Trophoblast cell (in vitro differentiated cells and primary cell): ENCODE results near the gene POU4F3.

Source experiments
- DNase-seq, 2 donors: peaks; one replicate each; pipeline ENCODE4 v3.0.0-alpha.2; 2016
- H2AFZ ChIP-seq: 2 replicates; pipeline ENCODE4 v1.6.1; 2013; ENCODE audit warnings: low read length, moderate library complexity, mild to moderate bottlenecking; ENCODE audit not compliant: insufficient read depth, poor library complexity
- H2AK5ac ChIP-seq: 2 replicates; pipeline ENCODE4 v1.6.1; 2013; ENCODE audit warnings: mild to moderate bottlenecking, low read length
- H2BK120ac ChIP-seq: 2 replicates; pipeline ENCODE4 v1.6.1; 2013; ENCODE audit warnings: low read length, mild to moderate bottlenecking, moderate library complexity; ENCODE audit not compliant: insufficient read depth, poor library complexity
- H2BK12ac ChIP-seq: 2 replicates; pipeline ENCODE4 v1.6.1; 2013; ENCODE audit warnings: mild to moderate bottlenecking, low read length, moderate library complexity
- H2BK5ac ChIP-seq: 2 replicates; pipeline ENCODE4 v1.6.1; 2013; ENCODE audit warnings: low read length, low read depth, moderate library complexity, mild to moderate bottlenecking; ENCODE audit not compliant: poor library complexity
- H3K14ac ChIP-seq: 2 replicates; pipeline ENCODE4 v1.6.1; 2013; ENCODE audit warnings: mild to moderate bottlenecking, low read length
- H3K18ac ChIP-seq: 2 replicates; pipeline ENCODE4 v1.6.1; 2013; ENCODE audit warnings: mild to moderate bottlenecking, low read length
- H3K23ac ChIP-seq: 2 replicates; pipeline ENCODE4 v1.6.1; 2013; ENCODE audit warnings: low read length
- H3K27ac ChIP-seq: 2 replicates; pipeline ENCODE4 v1.5.1; 2013; ENCODE audit warnings: low read depth, mild to moderate bottlenecking, inconsistent platforms, low read length, moderate library complexity
- H3K27me3 ChIP-seq: 2 replicates; pipeline ENCODE4 v1.6.1; 2013; ENCODE audit warnings: inconsistent platforms, mild to moderate bottlenecking, low read length, moderate library complexity; ENCODE audit not compliant: insufficient read depth
- H3K36me3 ChIP-seq, 2 experiments: 1 replicate in 1 of 2; 2 replicates in 1 of 2; pipeline ENCODE4 v1.6.1; 2013; ENCODE audit warnings: low read length in 2 of 2, mild to moderate bottlenecking in 2 of 2, moderate library complexity in 1 of 2; ENCODE audit not compliant: insufficient read depth in 2 of 2, control insufficient read depth in 1 of 2
- H3K4ac ChIP-seq: 2 replicates; pipeline ENCODE4 v1.6.1; 2013; ENCODE audit warnings: low read depth, mild to moderate bottlenecking, low read length, moderate library complexity
- H3K4me1 ChIP-seq, 2 experiments: 1 replicate in 1 of 2; 2 replicates in 1 of 2; pipeline ENCODE4 v1.6.1; 2013; ENCODE audit warnings: low read length in 2 of 2, mild to moderate bottlenecking in 2 of 2, moderate library complexity in 1 of 2; ENCODE audit not compliant: insufficient read depth in 2 of 2, control insufficient read depth in 1 of 2
- H3K4me2 ChIP-seq: 2 replicates; pipeline ENCODE4 v1.6.1; 2013; ENCODE audit warnings: inconsistent platforms, mild to moderate bottlenecking, low read length, moderate library complexity
- H3K4me3 ChIP-seq: 2 replicates; pipeline ENCODE4 v1.5.1; 2013; ENCODE audit warnings: mild to moderate bottlenecking, low read depth, low read length, inconsistent platforms
- H3K79me1 ChIP-seq: one replicate; pipeline ENCODE4 v1.6.1; 2013; ENCODE audit warnings: low read length
- H3K79me2 ChIP-seq: 2 replicates; pipeline ENCODE4 v1.6.1; 2013; ENCODE audit warnings: low read length, mild to moderate bottlenecking; ENCODE audit not compliant: control insufficient read depth, insufficient read depth, poor library complexity
- H3K9ac ChIP-seq: 2 replicates; pipeline ENCODE4 v1.6.1; 2013; ENCODE audit warnings: mild to moderate bottlenecking, low read length
- H3K9me3 ChIP-seq: 2 replicates; pipeline ENCODE4 v1.6.1; 2013; ENCODE audit warnings: low read depth, mild to moderate bottlenecking, control low read depth, inconsistent platforms, low read length; ENCODE audit not compliant: insufficient read depth
- H4K12ac ChIP-seq: 2 replicates; pipeline ENCODE4 v1.6.1; 2013; ENCODE audit warnings: low read depth, mild to moderate bottlenecking, low read length, moderate library complexity
- H4K8ac ChIP-seq: 2 replicates; pipeline ENCODE4 v1.6.1; 2013; ENCODE audit warnings: low read depth, mild to moderate bottlenecking, low read length, moderate library complexity
- H4K91ac ChIP-seq: one replicate; pipeline ENCODE4 v1.6.1; 2013; ENCODE audit warnings: low read depth, mild to moderate bottlenecking, low read length, moderate library complexity
- WGBS: extraction: QIAGEN DNeasy Blood & Tissue Kit; methylation state at CpG from one replicate; pipeline ENCODE4 v1.1.7; 2013; ENCODE audit warnings: missing lambda C conversion rate; ENCODE audit not compliant: insufficient read length, insufficient coverage; ENCODE audit errors: extremely low coverage; 5-methylcytosine and 5-hydroxymethylcytosine counted together

POU4F3 gene

GRCh38 chr5:146345578-146346366, 7.1 kb downstream of the POU4F3 start:
- WGBS = no CpG with 5 or more reads among the region's 76 CpGs
- Histone ChIP-seq H3K79me2 (no peaks in the 10 kb centered on the region), H2BK5ac (no peak overlapping the region)

DNA sequence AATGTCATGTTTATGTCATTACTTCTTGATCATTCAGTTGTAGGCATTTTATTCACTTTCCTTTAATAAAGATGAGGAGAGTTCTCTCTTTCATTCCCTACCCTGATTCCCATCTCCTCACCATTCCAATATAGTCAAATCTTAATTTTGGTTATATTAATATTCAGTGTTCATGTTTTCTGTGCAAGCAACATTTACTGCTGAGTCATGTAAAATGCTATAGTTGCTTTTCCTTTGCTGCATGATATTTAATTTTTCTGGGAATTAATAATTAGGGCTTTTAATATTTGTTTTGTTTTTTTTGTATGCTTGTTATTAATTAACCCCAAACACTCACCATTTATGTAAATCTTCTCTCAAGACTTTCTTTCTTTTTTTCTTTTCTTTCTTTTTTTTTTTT, 18.5 kb downstream of the POU4F3 start:
- H3K27me3 ChIP-seq = no peaks in the 10 kb centered on the region
- no peak overlapping the region for H2BK120ac ChIP-seq
- no peak overlapping the region for H3K4me2 ChIP-seq
- H2AK5ac ChIP-seq = no peak overlapping the region
- no peak overlapping the region for H3K18ac ChIP-seq
- H3K23ac ChIP-seq = no peak overlapping the region
- H3K36me3 ChIP-seq = no peaks in the 10 kb centered on the region
- H2BK5ac ChIP-seq = no peak overlapping the region
- H4K12ac ChIP-seq = no peak overlapping the region
- H3K14ac ChIP-seq = no peak overlapping the region
- no peaks in the 10 kb centered on the region for H3K4me1 ChIP-seq
- no peak overlapping the region for H4K91ac ChIP-seq
- H3K9me3 ChIP-seq = no peaks in the 10 kb centered on the region
- H2AFZ ChIP-seq = no peak overlapping the region
- H3K4ac ChIP-seq = no peak overlapping the region
- no peak for DNase-seq
- H3K79me2 ChIP-seq = no peaks in the 10 kb centered on the region
- no peaks in the 10 kb centered on the region for H3K79me1 ChIP-seq
- no peak overlapping the region for H3K9ac ChIP-seq
- H4K8ac ChIP-seq = no peak overlapping the region
- H2BK12ac ChIP-seq = no peak overlapping the region
- H3K27ac ChIP-seq = no peak overlapping the region
- no peak overlapping the region for H3K4me3 ChIP-seq

More at GRCh38 chr5:146345578-146346366, 7.1 kb downstream of the POU4F3 start:
- Histone ChIP-seq H3K23ac (no peak overlapping the region), H4K8ac (no peak overlapping the region), H3K4me2 (peak overlapping the region; percentile 57), H4K91ac (no peak overlapping the region), H2BK120ac (no peak overlapping the region), H3K4me3 (no peak overlapping the region), H3K79me1 (no peaks in the 10 kb centered on the region), H4K12ac (no peak overlapping the region), H3K27ac (no peak overlapping the region), H3K27me3 (peaks cover 57% of the 10 kb centered on the region), H3K36me3 (no peaks in the 10 kb centered on the region), H3K4ac (no peak overlapping the region), H2BK12ac (no peak overlapping the region), H3K4me1 (peaks cover 3 to 8% of the 10 kb centered on the region in 2 experiments), H3K18ac (no peak overlapping the region), H3K9ac (no peak overlapping the region), H2AK5ac (no peak overlapping the region), H2AFZ (no peak overlapping the region), H3K9me3 (peaks cover 3% of the 10 kb centered on the region), H3K14ac (no peak overlapping the region)
- no peak for DNase-seq

GRCh38 chr5:146359836-146360235, 21.2 kb downstream of the POU4F3 start:
- H3K79me1 ChIP-seq = no peaks in the 10 kb centered on the region
- H2BK120ac ChIP-seq = no peak overlapping the region
- H3K18ac ChIP-seq = no peak overlapping the region
- no peaks in the 10 kb centered on the region for H3K9me3 ChIP-seq
- no peak overlapping the region for H2AFZ ChIP-seq
- no peak overlapping the region for H3K23ac ChIP-seq
- H3K27me3 ChIP-seq = no peaks in the 10 kb centered on the region
- H3K4me2 ChIP-seq = no peak overlapping the region
- H3K79me2 ChIP-seq = no peaks in the 10 kb centered on the region
- no peak overlapping the region for H4K8ac ChIP-seq
- no peak overlapping the region for H4K12ac ChIP-seq
- H3K14ac ChIP-seq = no peak overlapping the region
- H3K36me3 ChIP-seq = no peaks in the 10 kb centered on the region
- no peak overlapping the region for H2BK12ac ChIP-seq
- H2BK5ac ChIP-seq = no peak overlapping the region
- no peak overlapping the region for H3K4me3 ChIP-seq
- no CpG with 5 or more reads among the region's 5 CpGs for WGBS
- H3K9ac ChIP-seq = no peak overlapping the region
- H3K4me1 ChIP-seq = no peaks in the 10 kb centered on the region
- no peak for DNase-seq
- H4K91ac ChIP-seq = no peak overlapping the region
- no peak overlapping the region for H2AK5ac ChIP-seq
- no peak overlapping the region for H3K27ac ChIP-seq
- no peak overlapping the region for H3K4ac ChIP-seq

GRCh38 chr5:146363161-146363874, 24.7 kb downstream of the POU4F3 start:
- Histone ChIP-seq H3K14ac (no peak overlapping the region), H3K4me3 (no peak overlapping the region), H4K8ac (no peak overlapping the region), H4K91ac (no peak overlapping the region), H3K18ac (no peak overlapping the region), H3K9ac (no peak overlapping the region), H2AFZ (no peak overlapping the region), H3K4me2 (no peak overlapping the region), H3K79me1 (no peaks in the 10 kb centered on the region), H4K12ac (no peak overlapping the region), H3K79me2 (no peaks in the 10 kb centered on the region), H2BK12ac (no peak overlapping the region), H3K36me3 (no peaks in the 10 kb centered on the region), H3K4ac (no peak overlapping the region), H3K4me1 (no peaks in the 10 kb centered on the region), H2BK120ac (no peak overlapping the region), H2AK5ac (no peak overlapping the region), H3K27me3 (no peaks in the 10 kb centered on the region), H3K9me3 (no peaks in the 10 kb centered on the region), H2BK5ac (no peak overlapping the region), H3K23ac (no peak overlapping the region), H3K27ac (no peak overlapping the region)
- DNase-seq = no peak
- WGBS = no CpG with 5 or more reads among the region's 7 CpGs
